HepG2 (cell line): ENCODE measurements around the gene YLPM1. TPM values are rescaled to one million over a fixed set of nuclear protein-coding genes. Genes with fewer than 3 reads are reported as not detected.

Source experiments
- CCAR2 ChIP-seq: fragments of 200-400 bp; formaldehyde crosslinking; optimal IDR thresholded peaks from 2 replicates; pipeline ENCODE3; 2018; ENCODE audit warnings: low read depth, mild to moderate bottlenecking, low read length, moderate library complexity
- E2F2 ChIP-seq: sonication (generic); formaldehyde crosslinking; IDR thresholded peaks from 2 replicates; pipeline ENCODE4 v1.4.0; 2020; ENCODE audit warnings: missing genetic modification reagents, borderline replicate concordance
- HDAC2 ChIP-seq: sonication (generic); formaldehyde crosslinking; IDR thresholded peaks from 2 replicates; pipeline ENCODE4 v1.4.0; 2020; ENCODE audit warnings: missing genetic modification reagents
- MBD4 ChIP-seq: IDR thresholded peaks from 2 replicates; pipeline ENCODE4 v1.6.1; 2012; ENCODE audit warnings: low read length, inconsistent platforms, borderline replicate concordance
- RXRB ChIP-seq: IDR thresholded peaks from 2 replicates; pipeline ENCODE4 v1.6.1; 2016; ENCODE audit warnings: borderline replicate concordance, missing genetic modification reagents, missing compliant biosample characterization
- SMYD3 ChIP-seq: sonication (generic); formaldehyde crosslinking; IDR thresholded peaks from 2 replicates; pipeline ENCODE4 v1.8.1; 2023; ENCODE audit warnings: mild to moderate bottlenecking, missing genetic modification reagents
- SP4 ChIP-seq: sonication (generic); formaldehyde crosslinking; IDR thresholded peaks from 2 replicates; pipeline ENCODE4 v1.8.1; 2023; ENCODE audit warnings: mild to moderate bottlenecking, missing genetic modification reagents
- ZKSCAN1 ChIP-seq: fragments of 150-350 bp; IDR thresholded peaks from 2 replicates; pipeline ENCODE4 v1.6.1; 2014; ENCODE audit warnings: low read length
- ZNF207 ChIP-seq: fragments of 450-650 bp; IDR thresholded peaks from 2 replicates; pipeline ENCODE4 v1.6.1; 2016; ENCODE audit warnings: antibody characterized with exemption, borderline replicate concordance
- ZNF235 ChIP-seq: sonication (generic); formaldehyde crosslinking; IDR thresholded peaks from 2 replicates; pipeline ENCODE4 v1.8.1; 2023; ENCODE audit warnings: mild to moderate bottlenecking, missing genetic modification reagents, borderline replicate concordance
- ZNF33A ChIP-seq: sonication (generic); formaldehyde crosslinking; IDR thresholded peaks from 2 replicates; pipeline ENCODE4 v1.5.1; 2020; ENCODE audit warnings: missing genetic modification reagents, mild to moderate bottlenecking, moderate library complexity, borderline replicate concordance
- ZNF362 ChIP-seq: sonication (generic); formaldehyde crosslinking; IDR thresholded peaks from 2 replicates; pipeline ENCODE4 v1.4.0; 2020; ENCODE audit warnings: missing genetic modification reagents, mild to moderate bottlenecking, borderline replicate concordance
- ZNF451 ChIP-seq: sonication (generic); formaldehyde crosslinking; IDR thresholded peaks from 2 replicates; pipeline ENCODE4 v1.5.0; 2020; ENCODE audit warnings: mild to moderate bottlenecking, missing genetic modification reagents
- ZNF569 ChIP-seq: sonication (generic); formaldehyde crosslinking; IDR thresholded peaks from 2 replicates; pipeline ENCODE4 v1.5.0; 2020; ENCODE audit warnings: mild to moderate bottlenecking, missing genetic modification reagents, moderate library complexity, borderline replicate concordance
- polyA plus RNA-seq, 8 experiments: library from polyadenylated mRNA; depleted of rRNA in 3 of 8; stranded (reverse) in 7 of 8; unstranded in 1 of 8; fragments of >200 nt; fragmentation: Illumina TruSeq in 4 of 8; extraction: Trizol in 4 of 8; gene quantifications; 2 replicates each; pipeline versions ENCODE4 v1.2.1 to v1.2.3, GENCODE V29; 2011 to 2016; ENCODE audit warnings: low read depth in 4 of 8, missing spikeins in 1 of 8, mixed read lengths in 1 of 8; ENCODE audit not compliant: insufficient read depth in 1 of 8
- total RNA-seq, 5 experiments: library from RNA; depleted of rRNA; stranded (reverse); fragments of >200 nt; fragmentation: Illumina TruSeq; extraction: Trizol; gene quantifications; 2 replicates each; pipeline ENCODE4 v1.2.3, GENCODE V29; 2016; ENCODE audit warnings: low read depth in 1 of 5
- TF ChIP-seq, protein P1 (sequence below): sonication (generic); formaldehyde crosslinking; IDR thresholded peaks from 2 replicates; pipeline ENCODE4 v1.4.0; 2020; ENCODE audit warnings: missing genetic modification reagents
- TF ChIP-seq, protein P2 (sequence below): sonication (generic); formaldehyde crosslinking; IDR thresholded peaks from 2 replicates; pipeline ENCODE4 v1.4.0; 2020; ENCODE audit warnings: missing genetic modification reagents, borderline replicate concordance
- TF ChIP-seq, protein P3 (sequence below): sonication (generic); formaldehyde crosslinking; IDR thresholded peaks from 2 replicates; pipeline ENCODE4 v1.4.0; 2020; ENCODE audit warnings: mild to moderate bottlenecking, missing genetic modification reagents

YLPM1 gene
- total and polyA plus RNA-seq, 2 of the 13 experiments (the other 11 are each of a cell fraction or from before 2014, with no cell fraction given): 6.7 to 21.9 TPM

- TF ChIP-seq, protein P1, sequence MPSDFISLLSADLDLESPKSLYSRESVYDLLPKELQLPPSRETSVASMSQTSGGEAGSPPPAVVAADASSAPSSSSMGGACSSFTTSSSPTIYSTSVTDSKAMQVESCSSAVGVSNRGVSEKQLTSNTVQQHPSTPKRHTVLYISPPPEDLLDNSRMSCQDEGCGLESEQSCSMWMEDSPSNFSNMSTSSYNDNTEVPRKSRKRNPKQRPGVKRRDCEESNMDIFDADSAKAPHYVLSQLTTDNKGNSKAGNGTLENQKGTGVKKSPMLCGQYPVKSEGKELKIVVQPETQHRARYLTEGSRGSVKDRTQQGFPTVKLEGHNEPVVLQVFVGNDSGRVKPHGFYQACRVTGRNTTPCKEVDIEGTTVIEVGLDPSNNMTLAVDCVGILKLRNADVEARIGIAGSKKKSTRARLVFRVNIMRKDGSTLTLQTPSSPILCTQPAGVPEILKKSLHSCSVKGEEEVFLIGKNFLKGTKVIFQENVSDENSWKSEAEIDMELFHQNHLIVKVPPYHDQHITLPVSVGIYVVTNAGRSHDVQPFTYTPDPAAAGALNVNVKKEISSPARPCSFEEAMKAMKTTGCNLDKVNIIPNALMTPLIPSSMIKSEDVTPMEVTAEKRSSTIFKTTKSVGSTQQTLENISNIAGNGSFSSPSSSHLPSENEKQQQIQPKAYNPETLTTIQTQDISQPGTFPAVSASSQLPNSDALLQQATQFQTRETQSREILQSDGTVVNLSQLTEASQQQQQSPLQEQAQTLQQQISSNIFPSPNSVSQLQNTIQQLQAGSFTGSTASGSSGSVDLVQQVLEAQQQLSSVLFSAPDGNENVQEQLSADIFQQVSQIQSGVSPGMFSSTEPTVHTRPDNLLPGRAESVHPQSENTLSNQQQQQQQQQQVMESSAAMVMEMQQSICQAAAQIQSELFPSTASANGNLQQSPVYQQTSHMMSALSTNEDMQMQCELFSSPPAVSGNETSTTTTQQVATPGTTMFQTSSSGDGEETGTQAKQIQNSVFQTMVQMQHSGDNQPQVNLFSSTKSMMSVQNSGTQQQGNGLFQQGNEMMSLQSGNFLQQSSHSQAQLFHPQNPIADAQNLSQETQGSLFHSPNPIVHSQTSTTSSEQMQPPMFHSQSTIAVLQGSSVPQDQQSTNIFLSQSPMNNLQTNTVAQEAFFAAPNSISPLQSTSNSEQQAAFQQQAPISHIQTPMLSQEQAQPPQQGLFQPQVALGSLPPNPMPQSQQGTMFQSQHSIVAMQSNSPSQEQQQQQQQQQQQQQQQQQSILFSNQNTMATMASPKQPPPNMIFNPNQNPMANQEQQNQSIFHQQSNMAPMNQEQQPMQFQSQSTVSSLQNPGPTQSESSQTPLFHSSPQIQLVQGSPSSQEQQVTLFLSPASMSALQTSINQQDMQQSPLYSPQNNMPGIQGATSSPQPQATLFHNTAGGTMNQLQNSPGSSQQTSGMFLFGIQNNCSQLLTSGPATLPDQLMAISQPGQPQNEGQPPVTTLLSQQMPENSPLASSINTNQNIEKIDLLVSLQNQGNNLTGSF (CRISPR knock-in tag): peak; percentile 92
- TF ChIP-seq, protein P2, sequence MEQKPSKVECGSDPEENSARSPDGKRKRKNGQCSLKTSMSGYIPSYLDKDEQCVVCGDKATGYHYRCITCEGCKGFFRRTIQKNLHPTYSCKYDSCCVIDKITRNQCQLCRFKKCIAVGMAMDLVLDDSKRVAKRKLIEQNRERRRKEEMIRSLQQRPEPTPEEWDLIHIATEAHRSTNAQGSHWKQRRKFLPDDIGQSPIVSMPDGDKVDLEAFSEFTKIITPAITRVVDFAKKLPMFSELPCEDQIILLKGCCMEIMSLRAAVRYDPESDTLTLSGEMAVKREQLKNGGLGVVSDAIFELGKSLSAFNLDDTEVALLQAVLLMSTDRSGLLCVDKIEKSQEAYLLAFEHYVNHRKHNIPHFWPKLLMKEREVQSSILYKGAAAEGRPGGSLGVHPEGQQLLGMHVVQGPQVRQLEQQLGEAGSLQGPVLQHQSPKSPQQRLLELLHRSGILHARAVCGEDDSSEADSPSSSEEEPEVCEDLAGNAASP (CRISPR knock-in tag): no peak
- TF ChIP-seq MBD4: no peak
- 0 out of 2 replicates have a peak, but pooled peaks have one; percentile 10 for TF ChIP-seq RXRB (CRISPR knock-in tag)
- TF ChIP-seq ZNF451 (CRISPR knock-in tag): no peak; the same call in 1 of the 2 replicates
- peak; percentile 26; the same call in 1 of the 2 replicates for TF ChIP-seq E2F2 (CRISPR knock-in tag)
- TF ChIP-seq CCAR2: no peak
- no peak for TF ChIP-seq SP4 (CRISPR knock-in tag)
- TF ChIP-seq ZNF569 (CRISPR knock-in tag): no peak
- no peak for TF ChIP-seq ZKSCAN1
- TF ChIP-seq, protein P3, sequence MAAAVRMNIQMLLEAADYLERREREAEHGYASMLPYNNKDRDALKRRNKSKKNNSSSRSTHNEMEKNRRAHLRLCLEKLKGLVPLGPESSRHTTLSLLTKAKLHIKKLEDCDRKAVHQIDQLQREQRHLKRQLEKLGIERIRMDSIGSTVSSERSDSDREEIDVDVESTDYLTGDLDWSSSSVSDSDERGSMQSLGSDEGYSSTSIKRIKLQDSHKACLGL: peak; percentile 56; the same call in 1 of the 2 replicates
- peak; percentile 44; the same call in 1 of the 2 replicates for TF ChIP-seq HDAC2 (CRISPR knock-in tag)
- no peak for TF ChIP-seq ZNF207
- no peak for TF ChIP-seq ZNF33A
- peak; percentile 56; the same call in 1 of the 2 replicates for TF ChIP-seq ZNF235 (CRISPR knock-in tag)
- TF ChIP-seq SMYD3 (CRISPR knock-in tag): no peak
- TF ChIP-seq ZNF362 (CRISPR knock-in tag): peak; percentile 93
Measured at GRCh38 chr14:74762917-74763802, at the start of gene YLPM1 (continued).
